HEK293 (cell line): ENCODE data around the gene FIBP.

Experiments used
- CTCF ChIP-seq: fragments of 450-650 bp; formaldehyde crosslinking; IDR thresholded peaks from 2 replicates; pipeline ENCODE4 v1.5.1; 2016; ENCODE audit warnings: missing biosample characterization, missing genetic modification characterization
- YY1 ChIP-seq: fragments of 450-650 bp; formaldehyde crosslinking; IDR thresholded peaks from 2 replicates; pipeline ENCODE4 v1.5.1; 2018; ENCODE audit warnings: missing biosample characterization, missing genetic modification characterization
- ZEB2 ChIP-seq: fragments of 450-650 bp; formaldehyde crosslinking; IDR thresholded peaks from 2 replicates; pipeline ENCODE4 v1.5.1; 2016; ENCODE audit warnings: missing biosample characterization, missing genetic modification characterization
- ZNF114 ChIP-seq: fragments of 450-650 bp; formaldehyde crosslinking; IDR thresholded peaks from 2 replicates; pipeline ENCODE4 v1.5.0; 2017; ENCODE audit warnings: missing biosample characterization, missing genetic modification characterization
- ZNF133 ChIP-seq: fragments of 450-650 bp; formaldehyde crosslinking; IDR thresholded peaks from 2 replicates; pipeline ENCODE4 v1.5.1; 2016; ENCODE audit warnings: missing biosample characterization, missing genetic modification characterization
- ZNF184 ChIP-seq: fragments of 450-650 bp; IDR thresholded peaks from 2 replicates; pipeline ENCODE4 v1.5.1; 2018; ENCODE audit warnings: missing biosample characterization, mild to moderate bottlenecking, missing genetic modification characterization
- ZNF560 ChIP-seq: fragments of 450-650 bp; formaldehyde crosslinking; IDR thresholded peaks from 2 replicates; pipeline ENCODE4 v1.5.1; 2017; ENCODE audit warnings: missing biosample characterization, missing genetic modification characterization, borderline replicate concordance
- ZNF561 ChIP-seq: fragments of 450-650 bp; IDR thresholded peaks from 2 replicates; pipeline ENCODE4 v1.5.1; 2018; ENCODE audit warnings: missing biosample characterization, missing genetic modification characterization, borderline replicate concordance
- ZNF76 ChIP-seq: fragments of 450-650 bp; formaldehyde crosslinking; IDR thresholded peaks from 2 replicates; pipeline ENCODE4; 2016; ENCODE audit warnings: low read depth, missing biosample characterization, missing genetic modification characterization, borderline replicate concordance
- TF ChIP-seq, protein P1 (sequence below): fragments of 450-650 bp; formaldehyde crosslinking; IDR thresholded peaks from 2 replicates; pipeline ENCODE4 v1.5.1; 2016; ENCODE audit warnings: missing biosample characterization, missing genetic modification characterization
- TF ChIP-seq, protein P2 (sequence below): fragments of 450-650 bp; formaldehyde crosslinking; IDR thresholded peaks from 2 replicates; pipeline ENCODE4 v1.5.1; 2016; ENCODE audit warnings: missing biosample characterization, missing genetic modification characterization, borderline replicate concordance

DNA sequence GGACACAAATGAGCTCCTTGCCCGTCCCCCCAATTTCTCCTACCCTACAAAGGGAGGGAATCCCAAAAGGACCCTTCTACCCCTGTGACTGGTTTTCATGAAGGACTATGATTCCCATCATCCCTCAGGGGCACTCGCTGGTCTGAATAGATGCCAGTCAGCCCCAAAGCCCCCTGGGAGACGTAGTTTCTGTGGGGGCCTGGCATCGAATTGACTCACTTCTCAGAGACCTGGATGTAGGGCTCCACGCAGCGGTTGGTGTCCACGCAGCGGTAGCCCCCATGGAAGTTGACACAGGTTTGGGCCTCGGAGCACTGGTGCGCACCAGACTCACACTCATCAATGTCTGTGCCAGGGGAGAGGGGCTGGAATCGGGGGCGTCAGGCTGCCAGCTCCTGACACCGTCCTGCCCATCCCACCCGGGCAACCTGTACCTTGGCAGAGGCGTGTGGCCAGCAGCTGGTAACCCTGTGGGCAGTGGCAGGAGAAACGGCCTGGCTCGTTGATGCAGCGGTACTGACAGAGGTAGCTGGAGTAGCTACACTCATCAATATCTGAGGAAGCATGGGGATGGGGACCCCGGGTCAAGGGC, 20.1 kb downstream of the FIBP start:
- no peak for TF ChIP-seq ZNF184 (tag by site-specific recombination)
- no peak for TF ChIP-seq CTCF (tag by site-specific recombination)
- TF ChIP-seq, protein P1, sequence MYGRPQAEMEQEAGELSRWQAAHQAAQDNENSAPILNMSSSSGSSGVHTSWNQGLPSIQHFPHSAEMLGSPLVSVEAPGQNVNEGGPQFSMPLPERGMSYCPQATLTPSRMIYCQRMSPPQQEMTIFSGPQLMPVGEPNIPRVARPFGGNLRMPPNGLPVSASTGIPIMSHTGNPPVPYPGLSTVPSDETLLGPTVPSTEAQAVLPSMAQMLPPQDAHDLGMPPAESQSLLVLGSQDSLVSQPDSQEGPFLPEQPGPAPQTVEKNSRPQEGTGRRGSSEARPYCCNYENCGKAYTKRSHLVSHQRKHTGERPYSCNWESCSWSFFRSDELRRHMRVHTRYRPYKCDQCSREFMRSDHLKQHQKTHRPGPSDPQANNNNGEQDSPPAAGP (tag by site-specific recombination), result no peak
- no peak for TF ChIP-seq ZNF114
- 0 out of 2 replicates have a peak, but pooled peaks have one; percentile 35 for TF ChIP-seq ZNF76 (tag by site-specific recombination)
- no peak for TF ChIP-seq ZNF561 (tag by site-specific recombination)
- TF ChIP-seq ZNF560 (tag by site-specific recombination), result no peak
- TF ChIP-seq, protein P2, sequence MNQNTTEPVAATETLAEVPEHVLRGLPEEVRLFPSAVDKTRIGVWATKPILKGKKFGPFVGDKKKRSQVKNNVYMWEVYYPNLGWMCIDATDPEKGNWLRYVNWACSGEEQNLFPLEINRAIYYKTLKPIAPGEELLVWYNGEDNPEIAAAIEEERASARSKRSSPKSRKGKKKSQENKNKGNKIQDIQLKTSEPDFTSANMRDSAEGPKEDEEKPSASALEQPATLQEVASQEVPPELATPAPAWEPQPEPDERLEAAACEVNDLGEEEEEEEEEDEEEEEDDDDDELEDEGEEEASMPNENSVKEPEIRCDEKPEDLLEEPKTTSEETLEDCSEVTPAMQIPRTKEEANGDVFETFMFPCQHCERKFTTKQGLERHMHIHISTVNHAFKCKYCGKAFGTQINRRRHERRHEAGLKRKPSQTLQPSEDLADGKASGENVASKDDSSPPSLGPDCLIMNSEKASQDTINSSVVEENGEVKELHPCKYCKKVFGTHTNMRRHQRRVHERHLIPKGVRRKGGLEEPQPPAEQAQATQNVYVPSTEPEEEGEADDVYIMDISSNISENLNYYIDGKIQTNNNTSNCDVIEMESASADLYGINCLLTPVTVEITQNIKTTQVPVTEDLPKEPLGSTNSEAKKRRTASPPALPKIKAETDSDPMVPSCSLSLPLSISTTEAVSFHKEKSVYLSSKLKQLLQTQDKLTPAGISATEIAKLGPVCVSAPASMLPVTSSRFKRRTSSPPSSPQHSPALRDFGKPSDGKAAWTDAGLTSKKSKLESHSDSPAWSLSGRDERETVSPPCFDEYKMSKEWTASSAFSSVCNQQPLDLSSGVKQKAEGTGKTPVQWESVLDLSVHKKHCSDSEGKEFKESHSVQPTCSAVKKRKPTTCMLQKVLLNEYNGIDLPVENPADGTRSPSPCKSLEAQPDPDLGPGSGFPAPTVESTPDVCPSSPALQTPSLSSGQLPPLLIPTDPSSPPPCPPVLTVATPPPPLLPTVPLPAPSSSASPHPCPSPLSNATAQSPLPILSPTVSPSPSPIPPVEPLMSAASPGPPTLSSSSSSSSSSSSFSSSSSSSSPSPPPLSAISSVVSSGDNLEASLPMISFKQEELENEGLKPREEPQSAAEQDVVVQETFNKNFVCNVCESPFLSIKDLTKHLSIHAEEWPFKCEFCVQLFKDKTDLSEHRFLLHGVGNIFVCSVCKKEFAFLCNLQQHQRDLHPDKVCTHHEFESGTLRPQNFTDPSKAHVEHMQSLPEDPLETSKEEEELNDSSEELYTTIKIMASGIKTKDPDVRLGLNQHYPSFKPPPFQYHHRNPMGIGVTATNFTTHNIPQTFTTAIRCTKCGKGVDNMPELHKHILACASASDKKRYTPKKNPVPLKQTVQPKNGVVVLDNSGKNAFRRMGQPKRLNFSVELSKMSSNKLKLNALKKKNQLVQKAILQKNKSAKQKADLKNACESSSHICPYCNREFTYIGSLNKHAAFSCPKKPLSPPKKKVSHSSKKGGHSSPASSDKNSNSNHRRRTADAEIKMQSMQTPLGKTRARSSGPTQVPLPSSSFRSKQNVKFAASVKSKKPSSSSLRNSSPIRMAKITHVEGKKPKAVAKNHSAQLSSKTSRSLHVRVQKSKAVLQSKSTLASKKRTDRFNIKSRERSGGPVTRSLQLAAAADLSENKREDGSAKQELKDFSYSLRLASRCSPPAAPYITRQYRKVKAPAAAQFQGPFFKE (tag by site-specific recombination), result no peak
- no peak for TF ChIP-seq YY1 (tag by site-specific recombination)
- TF ChIP-seq ZNF133 (tag by site-specific recombination), result no peak
- TF ChIP-seq ZEB2 (tag by site-specific recombination), result no peak
